Measurements from ENCODE around the gene NLRP2B.

GRCh38 chrX:57669961-57670360, 10.1 kb downstream of the NLRP2B start:
- no peak for TF ChIP-seq POLR2A (IDR thresholded peaks at IDR 0.05; ENCODE audit: low read length)
- no peak for TF ChIP-seq GATA1 (IDR thresholded peaks at IDR 0.05; ENCODE audit: low read depth, low read length)
